Activated T-helper 1 cell treated with anti-CD3 and anti-CD28 coated beads, Interleukin-12 subunit alpha, Interleukin-12 subunit beta, Interleukin-2, Interleukin-4 antibody, amounts not matched to agents 30 ng/mL and 10 ng/mL and 1 ng/mL, durations not matched to agents 14 hours and 24 hours and 36 hours (primary cell): ENCODE data around the gene KCNG4. TPM values are rescaled to one million over a fixed set of nuclear protein-coding genes. Genes with fewer than 3 reads are reported as not detected.
"Not testable (repeated sequence)": the region's sequence is repeated elsewhere in the genome, so short reads cannot be mapped to it uniquely, and the experiment has no call there.

Source experiments
- DNase-seq: peaks from one replicate; pipeline ENCODE4 v3.0.0; 2021; ENCODE audit warnings: low spot score
- H3K27ac Mint-ChIP-seq: one replicate; pipeline ENCODE4 v1.8.0; 2021; ENCODE audit warnings: mild to moderate bottlenecking, mixed read lengths
- H3K27me3 Mint-ChIP-seq: one replicate; pipeline ENCODE4 v1.8.0; 2022; ENCODE audit warnings: mild to moderate bottlenecking, moderate library complexity, mixed read lengths; ENCODE audit not compliant: insufficient read depth
- H3K36me3 Mint-ChIP-seq: one replicate; pipeline ENCODE4 v1.8.0; 2021; ENCODE audit warnings: low read depth, mixed read lengths
- H3K4me1 Mint-ChIP-seq: one replicate; pipeline ENCODE4 v1.8.0; 2021; ENCODE audit warnings: low read depth, mixed read lengths
- H3K4me3 Mint-ChIP-seq: one replicate; pipeline ENCODE4 v1.8.0; 2021; ENCODE audit warnings: mild to moderate bottlenecking, moderate library complexity, mixed read lengths
- H3K9me3 Mint-ChIP-seq: one replicate; pipeline ENCODE4 v1.8.0; 2021; ENCODE audit warnings: mixed read lengths
- intact Hi-C: fragments of 100-400 bp; cut with micrococcal nuclease; formaldehyde crosslinking; loops from one replicate; pipeline ENCODE4 v1.15.1; 2024
- total RNA-seq: library from RNA; stranded (reverse); gene quantifications from 2 replicates; pipeline ENCODE4 v1.2.3, GENCODE V29; 2022

The KCNG4 gene
- total RNA-seq, 1 donor from 2014 or later, result not detected

GRCh38 chr16:84225126-84225525 lies 14.7 kb downstream of the KCNG4 start:
- H3K27me3 Mint-ChIP-seq, result peaks cover 6% of the 10 kb centered on the region
- no peaks in the 10 kb centered on the region for H3K36me3 Mint-ChIP-seq
- intact Hi-C loops, result no loop called here
- H3K27ac Mint-ChIP-seq, result no peak overlapping the region
- no peaks in the 10 kb centered on the region for H3K9me3 Mint-ChIP-seq
- no peak overlapping the region for H3K4me3 Mint-ChIP-seq
- no peaks in the 10 kb centered on the region for H3K4me1 Mint-ChIP-seq
- DNase-seq, result no peak

GRCh38 chr16:84224554-84224953 lies 15.3 kb downstream of the KCNG4 start:
- Mint-ChIP-seq H3K4me3 (no peak overlapping the region), H3K27me3 (peaks cover 6% of the 10 kb centered on the region), H3K27ac (no peak overlapping the region), H3K36me3 (no peaks in the 10 kb centered on the region), H3K4me1 (no peaks in the 10 kb centered on the region), H3K9me3 (no peaks in the 10 kb centered on the region)
- no peak for DNase-seq
- intact Hi-C loops, result no loop called here

GRCh38 chr16:84223456-84223855 lies 16.4 kb downstream of the KCNG4 start:
- Mint-ChIP-seq H3K4me1 (no peaks in the 10 kb centered on the region), H3K4me3 (no peak overlapping the region), H3K27ac (no peak overlapping the region), H3K9me3 (no peaks in the 10 kb centered on the region), H3K36me3 (no peaks in the 10 kb centered on the region), H3K27me3 (peaks cover 6% of the 10 kb centered on the region)
- intact Hi-C loops, result no loop called here
- DNase-seq, result no peak

GRCh38 chr16:84220851-84221250 lies 19.0 kb downstream of the KCNG4 start:
- H3K27ac Mint-ChIP-seq, result no peak overlapping the region
- H3K27me3 Mint-ChIP-seq, result peaks cover 3% of the 10 kb centered on the region
- H3K4me1 Mint-ChIP-seq, result no peaks in the 10 kb centered on the region
- no peaks in the 10 kb centered on the region for H3K36me3 Mint-ChIP-seq
- intact Hi-C loops, result no loop called here
- no peak overlapping the region for H3K4me3 Mint-ChIP-seq
- H3K9me3 Mint-ChIP-seq, result no peaks in the 10 kb centered on the region
- DNase-seq, result no peak

GRCh38 chr16:84218956-84219355 lies 20.9 kb downstream of the KCNG4 start:
- Mint-ChIP-seq H3K4me3 (no peak overlapping the region), H3K9me3 (no peaks in the 10 kb centered on the region), H3K27ac (no peak overlapping the region), H3K27me3 (peaks cover 3% of the 10 kb centered on the region), H3K36me3 (no peaks in the 10 kb centered on the region), H3K4me1 (no peaks in the 10 kb centered on the region)
- no peak for DNase-seq
- intact Hi-C loops, result no loop called here

GRCh38 chr16:84218176-84218823 lies 21.5 kb downstream of the KCNG4 start:
- Mint-ChIP-seq H3K4me1 (no peaks in the 10 kb centered on the region), H3K36me3 (no peaks in the 10 kb centered on the region), H3K27ac (no peak overlapping the region), H3K27me3 (peaks cover 3% of the 10 kb centered on the region), H3K4me3 (no peak overlapping the region), H3K9me3 (no peaks in the 10 kb centered on the region)
- intact Hi-C loops, result no loop called here
- DNase-seq, result no peak

- H3K9me3 Mint-ChIP-seq, H3K36me3 Mint-ChIP-seq, H3K4me3 Mint-ChIP-seq: not testable (repeated sequence)
Measured at GRCh38 chr16:84216144-84216543, 23.7 kb downstream of the KCNG4 start.

GRCh38 chr16:84215531-84215930 lies 24.3 kb downstream of the KCNG4 start:
- H3K27ac Mint-ChIP-seq, result no peak overlapping the region
- H3K4me1 Mint-ChIP-seq, result no peaks in the 10 kb centered on the region
- H3K27me3 Mint-ChIP-seq, result no peaks in the 10 kb centered on the region
- H3K4me3 Mint-ChIP-seq, result no peak overlapping the region
- H3K9me3 Mint-ChIP-seq, result no peaks in the 10 kb centered on the region
- intact Hi-C loops, result no loop called here
- no peaks in the 10 kb centered on the region for H3K36me3 Mint-ChIP-seq
- no peak for DNase-seq

More at GRCh38 chr16:84216144-84216543, 23.7 kb downstream of the KCNG4 start:
- H3K4me1 Mint-ChIP-seq, H3K27ac Mint-ChIP-seq, DNase-seq, intact Hi-C loops, H3K27me3 Mint-ChIP-seq: not testable (repeated sequence)

GRCh38 chr16:84214451-84215066 lies 25.3 kb downstream of the KCNG4 start:
- Mint-ChIP-seq H3K27ac (no peak overlapping the region), H3K27me3 (no peaks in the 10 kb centered on the region), H3K9me3 (no peaks in the 10 kb centered on the region), H3K4me3 (no peak overlapping the region), H3K36me3 (no peaks in the 10 kb centered on the region), H3K4me1 (no peaks in the 10 kb centered on the region)
- DNase-seq, result no peak
- intact Hi-C loops, result no loop called here

GRCh38 chr16:84212631-84213030 lies 27.2 kb downstream of the KCNG4 start:
- H3K27me3 Mint-ChIP-seq, result no peaks in the 10 kb centered on the region
- no peak for DNase-seq
- H3K4me1 Mint-ChIP-seq, result no peaks in the 10 kb centered on the region
- no peak overlapping the region for H3K27ac Mint-ChIP-seq
- intact Hi-C loops, result no loop called here
- no peak overlapping the region for H3K4me3 Mint-ChIP-seq
- H3K36me3 Mint-ChIP-seq, result no peaks in the 10 kb centered on the region
- no peaks in the 10 kb centered on the region for H3K9me3 Mint-ChIP-seq

GRCh38 chr16:84212154-84212553 lies 27.7 kb downstream of the KCNG4 start:
- no peak overlapping the region for H3K27ac Mint-ChIP-seq
- intact Hi-C loops, result no loop called here
- no peaks in the 10 kb centered on the region for H3K9me3 Mint-ChIP-seq
- DNase-seq, result no peak
- H3K27me3 Mint-ChIP-seq, result no peaks in the 10 kb centered on the region
- no peak overlapping the region for H3K4me3 Mint-ChIP-seq
- no peaks in the 10 kb centered on the region for H3K4me1 Mint-ChIP-seq
- no peaks in the 10 kb centered on the region for H3K36me3 Mint-ChIP-seq

GRCh38 chr16:84209989-84210388 lies 29.8 kb downstream of the KCNG4 start:
- H3K27ac Mint-ChIP-seq, result no peak overlapping the region
- H3K27me3 Mint-ChIP-seq, result no peaks in the 10 kb centered on the region
- no peak for DNase-seq
- intact Hi-C loops, result no loop called here
- H3K36me3 Mint-ChIP-seq, result no peaks in the 10 kb centered on the region
- no peak overlapping the region for H3K4me3 Mint-ChIP-seq
- no peaks in the 10 kb centered on the region for H3K4me1 Mint-ChIP-seq
- no peaks in the 10 kb centered on the region for H3K9me3 Mint-ChIP-seq

GRCh38 chr16:84207879-84208278 lies 31.9 kb downstream of the KCNG4 start:
- Mint-ChIP-seq H3K36me3 (no peaks in the 10 kb centered on the region), H3K4me1 (no peaks in the 10 kb centered on the region), H3K4me3 (no peak overlapping the region), H3K27me3 (no peaks in the 10 kb centered on the region), H3K27ac (no peak overlapping the region), H3K9me3 (no peaks in the 10 kb centered on the region)
- no peak for DNase-seq
- intact Hi-C loops, result no loop called here

- no peaks in the 10 kb centered on the region for H3K4me1 Mint-ChIP-seq
- H3K36me3 Mint-ChIP-seq, result no peaks in the 10 kb centered on the region
- no peaks in the 10 kb centered on the region for H3K9me3 Mint-ChIP-seq
- DNase-seq, result no peak
- no peaks in the 10 kb centered on the region for H3K27me3 Mint-ChIP-seq
- H3K27ac Mint-ChIP-seq, result no peak overlapping the region
- intact Hi-C loops, result no loop called here
- no peak overlapping the region for H3K4me3 Mint-ChIP-seq
Measured at GRCh38 chr16:84207251-84207650, 32.6 kb downstream of the KCNG4 start.
